GM12878 (cell line): Measurements from ENCODE around the gene KCND2. TPM values are rescaled to one million over a fixed set of nuclear protein-coding genes. Genes with fewer than 3 reads are reported as not detected.
A peak's percentile ranks its signal among the peaks of the same experiment; 100 is the strongest.

Experiments
- ATAC-seq: fragments of 200-7000 bp; cut with Tn5 transposase; 3 replicates; pipeline ENCODE4 v1.9.1; 2020; ENCODE audit warnings: mild to moderate bottlenecking, moderate library complexity
- BruUV-seq: library from RNA; stranded (reverse); fragments of 400-500 nt; replicated peaks from 2 replicates; lab custom pipeline; 2021; lab: Mats Ljungman, UMichigan
- CTCF ChIA-PET: fragments of 300-600 bp; sonication (Branson Sonifier 250); formaldehyde crosslinking; extraction: SDS; loops from one replicate; lab custom pipeline; 2021; ENCODE audit warnings: inconsistent platforms; lab: Yijun Ruan, JAX
- POLR2A ChIA-PET: fragments of 350-600 bp; formaldehyde crosslinking; extraction: SDS; loops from one replicate; lab custom pipeline; 2021; ENCODE audit warnings: inconsistent platforms; lab: Charles Lee
- RAD21 ChIA-PET: fragments of 300-600 bp; sonication (Branson Sonifier 250); formaldehyde crosslinking; loops from one replicate; lab custom pipeline; 2023; ENCODE audit warnings: antibody characterized with exemption; ENCODE audit not compliant: unreplicated experiment; lab: Charles Lee
- SMC1A ChIA-PET: fragments of 300-600 bp; sonication (Branson Sonifier 250); formaldehyde crosslinking; loops from one replicate; lab custom pipeline; 2023; ENCODE audit not compliant: unreplicated experiment, uncharacterized antibody; lab: Charles Lee
- DNase-seq: peaks from one replicate; pipeline ENCODE4 v3.0.0-alpha.2; 2011; ENCODE audit warnings: low read depth, low spot score
- FAIRE-seq: peaks from 3 replicates; lab custom pipeline; 2011; peaks lifted over from hg19 to GRCh38; lab: Jason Lieb, UNC
- H2AFZ ChIP-seq: 2 replicates; pipeline ENCODE4 v1.6.0; 2011; ENCODE audit warnings: low read depth, low read length, control low read depth; ENCODE audit not compliant: control insufficient read depth
- H3K27ac ChIP-seq: 2 replicates; pipeline ENCODE4 v1.5.1; 2011; ENCODE audit warnings: control low read depth; ENCODE audit not compliant: control insufficient read depth, insufficient read depth
- H3K27me3 ChIP-seq, 2 experiments: replicated peaks in 1 of 2; 2 replicates each; pipeline versions ENCODE4 v1.6.0 to v1.6.1; 2011; ENCODE audit warnings: low read length in 1 of 2; ENCODE audit not compliant: control insufficient read depth in 2 of 2, insufficient read depth in 2 of 2
- H3K36me3 ChIP-seq, 2 experiments: 2 replicates each; pipeline ENCODE4 v1.5.1; 2011; ENCODE audit warnings: low read length in 1 of 2; ENCODE audit not compliant: control insufficient read depth in 2 of 2, insufficient read depth in 2 of 2
- H3K4me1 ChIP-seq: 2 replicates; pipeline ENCODE4 v1.6.1; 2011; ENCODE audit warnings: mild to moderate bottlenecking, low read length, moderate library complexity, mixed read lengths; ENCODE audit not compliant: control insufficient read depth, insufficient read depth
- H3K4me2 ChIP-seq: 2 replicates; pipeline ENCODE4 v1.6.0; 2011; ENCODE audit warnings: control low read depth; ENCODE audit not compliant: control insufficient read depth, insufficient read depth
- H3K4me3 ChIP-seq: fragments of 200-600 bp; sonication (generic); 2 replicates; pipeline ENCODE4 v1.5.1; 2016
- H3K79me2 ChIP-seq: 2 replicates; pipeline ENCODE4 v1.6.0; 2011; ENCODE audit warnings: low read length; ENCODE audit not compliant: control insufficient read depth, insufficient read depth
- H3K9ac ChIP-seq: 2 replicates; pipeline ENCODE4 v1.8.0; 2011; ENCODE audit warnings: low read length, control low read depth, mixed read lengths; ENCODE audit not compliant: control insufficient read depth, insufficient read depth
- H3K9me3 ChIP-seq: replicated peaks from 3 replicates; pipeline ENCODE4 v1.5.1; 2011; ENCODE audit warnings: mild to moderate bottlenecking, low read length; ENCODE audit not compliant: control insufficient read depth, insufficient read depth
- H4K20me1 ChIP-seq: 2 replicates; pipeline ENCODE4 v1.6.0; 2011; ENCODE audit not compliant: control insufficient read depth, insufficient read depth
- ATF2 ChIP-seq: IDR thresholded peaks from 2 replicates; pipeline ENCODE4 v1.6.1; 2012; ENCODE audit warnings: low read length, inconsistent platforms
- CREM ChIP-seq: IDR thresholded peaks from 2 replicates; pipeline ENCODE4 v1.6.1; 2014; ENCODE audit warnings: antibody characterized with exemption, low read depth
- EP300 ChIP-seq, 2 experiments: fragments of 150-350 bp in 1 of 2; IDR thresholded peaks; 2 replicates each; pipeline ENCODE4 v1.6.1; 2011 to 2012; ENCODE audit warnings: low read depth in 2 of 2, low read length in 2 of 2, borderline replicate concordance in 1 of 2, improper control_type of control experiment in 1 of 2, inconsistent platforms in 1 of 2; ENCODE audit not compliant: control insufficient read depth in 1 of 2
- ETV6 ChIP-seq, 2 experiments: fragments of 450-650 bp in 1 of 2; IDR thresholded peaks in 1 of 2; conservative IDR thresholded peaks in 1 of 2; 2 replicates each; pipeline ENCODE4 v1.6.1; 2014; ENCODE audit warnings: antibody characterized with exemption in 1 of 2, borderline replicate concordance in 1 of 2, low read depth in 1 of 2, mild to moderate bottlenecking in 1 of 2, moderate library complexity in 1 of 2
- IKZF1 ChIP-seq: fragments of 450-650 bp; conservative IDR thresholded peaks from 2 replicates; pipeline ENCODE4 v1.6.1; 2017; ENCODE audit warnings: antibody characterized with exemption, mild to moderate bottlenecking
- NFIC ChIP-seq: IDR thresholded peaks from 2 replicates; pipeline ENCODE4 v1.6.1; 2012; ENCODE audit warnings: low read depth, mild to moderate bottlenecking, inconsistent platforms, low read length, moderate library complexity
- RUNX3 ChIP-seq: IDR thresholded peaks from 2 replicates; pipeline ENCODE4 v1.6.1; 2012; ENCODE audit warnings: low read length, inconsistent platforms
- TBL1XR1 ChIP-seq: IDR thresholded peaks from 2 replicates; pipeline ENCODE4 v1.6.1; 2012; ENCODE audit warnings: low read depth, low read length, improper control_type of control experiment
- ZNF24 ChIP-seq: fragments of 450-650 bp; IDR thresholded peaks from 2 replicates; pipeline ENCODE4 v1.6.1; 2017; ENCODE audit warnings: antibody characterized with exemption, mild to moderate bottlenecking
- WGBS: methylation state at CpG from one replicate; pipeline ENCODE4 v1.1.6; 2016; ENCODE audit warnings: low lambda C conversion rate; ENCODE audit not compliant: insufficient replicate concordance, insufficient coverage; ENCODE audit errors: missing lambda C conversion rate; 5-methylcytosine and 5-hydroxymethylcytosine counted together
- in situ Hi-C: fragments of 300-500 bp; cut with MboI; formaldehyde crosslinking; loops from 9 replicates; pipeline ENCODE4 v1.14.3; 2018; ENCODE audit warnings: mixed read lengths
- intact Hi-C: fragments of 100-400 bp; cut with micrococcal nuclease; formaldehyde crosslinking; loops from one replicate; pipeline ENCODE4 v1.14.2; 2022; ENCODE audit not compliant: unreplicated experiment
- polyA plus RNA-seq, 11 experiments: library from polyadenylated mRNA; depleted of rRNA in 4 of 11; unstranded in 6 of 11; stranded (reverse) in 5 of 11; fragments of >200 nt; fragmentation: Nextera tagmentation in 4 of 11; fragmentation: Illumina TruSeq in 1 of 11; extraction: Ambion mirVana in 4 of 11; extraction: Trizol in 1 of 11; gene quantifications; 1 replicate in 1 of 11; 2 replicates in 10 of 11; pipeline versions ENCODE4 v1.2.1 to v1.2.3, GENCODE V29; 2011 to 2016; ENCODE audit warnings: inconsistent platforms in 2 of 11, missing spikeins in 2 of 11, low read depth in 1 of 11
- total RNA-seq, 4 experiments: library from RNA; depleted of rRNA in 3 of 4; stranded (reverse); fragments of >200 nt in 3 of 4; fragmentation: Illumina TruSeq in 1 of 4; extraction: Trizol in 1 of 4; gene quantifications; 2 replicates each; pipeline versions ENCODE4 v1.2.1 to v1.2.3, GENCODE V29; 2013 to 2021
- TF ChIP-seq, protein P1 (sequence below): fragments of 450-650 bp; IDR thresholded peaks from 2 replicates; pipeline ENCODE4 v1.6.1; 2017; ENCODE audit warnings: low read depth, mild to moderate bottlenecking, moderate library complexity

The KCND2 gene
- total and polyA plus RNA-seq, 10 of the 15 experiments (the other 5 are each of a cell fraction or from before 2014, with no cell fraction given): 3.6 to 22.3 (median 6.3) TPM

DNA sequence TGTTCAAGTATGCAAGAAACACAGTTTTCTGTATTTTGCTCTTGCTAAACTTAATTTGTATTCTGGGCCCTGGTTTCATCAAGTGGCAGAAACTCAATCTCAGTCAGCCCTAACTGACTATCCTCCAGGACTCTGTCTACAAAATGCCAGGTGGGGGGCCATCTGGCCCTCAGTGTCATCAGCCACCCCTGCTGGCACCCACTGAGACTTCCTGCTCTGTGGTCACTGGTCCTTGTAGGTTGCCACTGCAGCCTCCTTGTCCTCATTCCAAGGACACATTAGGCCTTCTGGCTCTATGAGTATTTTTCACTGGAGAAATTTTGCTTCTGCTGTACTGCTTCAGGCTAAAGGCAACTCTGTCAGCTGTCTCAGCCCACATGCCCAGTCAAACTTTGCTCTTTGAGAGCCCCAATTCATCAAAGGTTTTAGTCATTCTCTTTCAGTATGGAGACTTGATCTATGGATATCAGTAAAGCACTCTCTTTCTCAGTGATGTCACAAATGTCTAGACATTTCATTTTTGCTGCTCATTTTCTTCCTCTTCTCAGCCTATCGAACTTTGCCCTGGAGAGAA lies 163.6 kb downstream of the KCND2 start:
- Histone ChIP-seq H3K27ac (no peak overlapping the region), H3K4me2 (no peak overlapping the region), H2AFZ (no peak overlapping the region), H3K9me3 (no peaks in the 10 kb centered on the region; the same call in 2 of the 3 replicates), H3K4me1 (peaks cover 24% of the 10 kb centered on the region), H4K20me1 (no peaks in the 10 kb centered on the region), H3K36me3 (peaks cover 3 to 5% of the 10 kb centered on the region in 2 experiments; a peak in 2 of 4 replicates), H3K9ac (no peak overlapping the region), H3K4me3 (no peak overlapping the region), H3K79me2 (peaks cover 32% of the 10 kb centered on the region), H3K27me3 (no peaks in the 10 kb centered on the region)
- peak; percentile 17; the same call in 1 of the 2 replicates for TF ChIP-seq RUNX3
- no peak for TF ChIP-seq ZNF24
- WGBS: 0% methylated on average over 1 of the region's 1 CpG
- peak; percentile 31 for FAIRE-seq
- POLR2A ChIA-PET: no interaction called here
- CTCF ChIA-PET: interaction anchor here (1.5 kb wide), 1 partner anchor 163 kb away, joined by 6 read pairs; the partner anchor contains the start of gene KCND2
- RAD21 ChIA-PET: interaction anchor here (0.9 to 1.6 kb wide), 4 partner anchors 24 to 163 kb away, joined by 3 to 5 read pairs (median 3); no protein-coding TSS in a partner anchor
- ATAC-seq: peak; percentile 48
- in situ Hi-C loops (no loop called here), intact Hi-C loops (no loop called here)
- SMC1A ChIA-PET: interaction anchor here (0.6 to 1.9 kb wide), 9 partner anchors 11 to 65 kb away, joined by 3 to 8 read pairs (median 4); no protein-coding TSS in a partner anchor
- DNase-seq: no peak
- BruUV-seq: no TSS peak

- intact Hi-C loops (loop anchor here (2.0 kb wide), 1 partner anchor 39 kb away; no protein-coding TSS in a partner anchor), in situ Hi-C loops (no loop called here)
- H3K4me3 ChIP-seq: peak overlapping the region; percentile 43; the same call in 1 of the 2 replicates
- H3K4me1 ChIP-seq: peaks cover 27% of the 10 kb centered on the region
- FAIRE-seq (no peak), ATAC-seq (peak; percentile 90), DNase-seq (peak; percentile 44)
- POLR2A ChIA-PET: interaction anchor here (1.0 to 1.7 kb wide), 2 partner anchors 18 to 39 kb away, joined by 3 to 6 read pairs; no protein-coding TSS in a partner anchor
- no TSS peak for BruUV-seq
- H3K9ac ChIP-seq: no peak overlapping the region
- RAD21 ChIA-PET: interaction anchor here (1.0 to 2.4 kb wide), 8 partner anchors 27 to 164 kb away, joined by 3 to 18 read pairs (median 4); no protein-coding TSS in a partner anchor
- SMC1A ChIA-PET: interaction anchor here (0.9 to 2.2 kb wide), 14 partner anchors 9 to 401 kb away, joined by 3 to 11 read pairs (median 4); no protein-coding TSS in a partner anchor
- no peaks in the 10 kb centered on the region for H3K27me3 ChIP-seq
- no peaks in the 10 kb centered on the region; the same call in 1 of the 3 replicates for H3K9me3 ChIP-seq
- H2AFZ ChIP-seq: peak overlapping the region; percentile 69
- peak overlapping the region; percentile 79 for H3K4me2 ChIP-seq
- CTCF ChIA-PET: interaction anchor here (1.4 to 1.7 kb wide), 2 partner anchors 20 to 105 kb away, joined by 4 to 7 read pairs; no protein-coding TSS in a partner anchor
- peaks cover 0 to 2% of the 10 kb centered on the region in 2 experiments; a peak in 2 of 4 replicates for H3K36me3 ChIP-seq
- H3K79me2 ChIP-seq: peaks cover 41% of the 10 kb centered on the region
- H4K20me1 ChIP-seq: no peaks in the 10 kb centered on the region
- 0% methylated on average over 1 of the region's 1 CpG for WGBS
- peak overlapping the region; percentile 71 for H3K27ac ChIP-seq
- TF ChIP-seq NFIC: 0 out of 2 replicates have a peak, but pooled peaks have one; percentile 12
- TF ChIP-seq, protein P1, sequence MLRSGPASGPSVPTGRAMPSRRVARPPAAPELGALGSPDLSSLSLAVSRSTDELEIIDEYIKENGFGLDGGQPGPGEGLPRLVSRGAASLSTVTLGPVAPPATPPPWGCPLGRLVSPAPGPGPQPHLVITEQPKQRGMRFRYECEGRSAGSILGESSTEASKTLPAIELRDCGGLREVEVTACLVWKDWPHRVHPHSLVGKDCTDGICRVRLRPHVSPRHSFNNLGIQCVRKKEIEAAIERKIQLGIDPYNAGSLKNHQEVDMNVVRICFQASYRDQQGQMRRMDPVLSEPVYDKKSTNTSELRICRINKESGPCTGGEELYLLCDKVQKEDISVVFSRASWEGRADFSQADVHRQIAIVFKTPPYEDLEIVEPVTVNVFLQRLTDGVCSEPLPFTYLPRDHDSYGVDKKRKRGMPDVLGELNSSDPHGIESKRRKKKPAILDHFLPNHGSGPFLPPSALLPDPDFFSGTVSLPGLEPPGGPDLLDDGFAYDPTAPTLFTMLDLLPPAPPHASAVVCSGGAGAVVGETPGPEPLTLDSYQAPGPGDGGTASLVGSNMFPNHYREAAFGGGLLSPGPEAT: 0 out of 2 replicates have a peak, but pooled peaks have one; percentile 34
- peak in 1 of 2 experiments; percentile 15; a peak in 1 of 4 replicates for TF ChIP-seq EP300 (IDR thresholded peaks at IDR 0.05; ENCODE audit: borderline replicate concordance in 1 of 2, control insufficient read depth in 1 of 2, low read depth in 2 of 2, low read length in 2 of 2)
- peak in 1 of 2 experiments; percentile 27; a peak in 1 of 4 replicates for TF ChIP-seq ETV6 (conservative IDR thresholded peaks at IDR 0.05 in 1 of 2, IDR thresholded peaks at IDR 0.05 in 1 of 2; ENCODE audit: borderline replicate concordance in 1 of 2, low read depth in 1 of 2)
- 0 out of 2 replicates have a peak, but pooled peaks have one; percentile 13 for TF ChIP-seq CREM
- TF ChIP-seq IKZF1: 0 out of 2 replicates have a peak, but pooled peaks have one; percentile 14
- peak; percentile 35; the same call in 1 of the 2 replicates for TF ChIP-seq ATF2
- TF ChIP-seq TBL1XR1: no peak
These were observed 168.9 kb downstream of the KCND2 start for GRCh38 chr7:120441850-120442249.
